HepG2 (cell line): Measurements from ENCODE around the gene RABGEF1. TPM values are rescaled to one million over a fixed set of nuclear protein-coding genes. Genes with fewer than 3 reads are reported as not detected.

Experiments
- ATF2 ChIP-seq: sonication (generic); formaldehyde crosslinking; IDR thresholded peaks from 2 replicates; pipeline ENCODE4 v1.4.0; 2020; ENCODE audit warnings: missing genetic modification reagents
- IRX3 ChIP-seq: sonication (generic); formaldehyde crosslinking; IDR thresholded peaks from 2 replicates; pipeline ENCODE4 v1.8.1; 2023; ENCODE audit warnings: mild to moderate bottlenecking, low read depth, missing genetic modification reagents, borderline replicate concordance
- KLF11 ChIP-seq: IDR thresholded peaks from 2 replicates; pipeline ENCODE4 v1.6.1; 2016; ENCODE audit warnings: missing compliant biosample characterization
- MTF1 ChIP-seq: sonication (generic); formaldehyde crosslinking; IDR thresholded peaks from 2 replicates; pipeline ENCODE4 v1.5.0; 2020; ENCODE audit warnings: missing genetic modification reagents
- NR2C2 ChIP-seq: sonication (generic); formaldehyde crosslinking; IDR thresholded peaks from 2 replicates; pipeline ENCODE4 v1.4.0; 2020; ENCODE audit warnings: missing genetic modification reagents, mild to moderate bottlenecking, moderate library complexity, borderline replicate concordance
- SALL1 ChIP-seq: sonication (generic); formaldehyde crosslinking; IDR thresholded peaks from 2 replicates; pipeline ENCODE4 v1.8.0; 2022; ENCODE audit warnings: mild to moderate bottlenecking, missing genetic modification reagents
- SALL2 ChIP-seq: sonication (generic); formaldehyde crosslinking; IDR thresholded peaks from 2 replicates; pipeline ENCODE4 v1.8.1; 2023; ENCODE audit warnings: mild to moderate bottlenecking, missing genetic modification reagents, inconsistent platforms
- ZBTB14 ChIP-seq: sonication (generic); formaldehyde crosslinking; IDR thresholded peaks from 2 replicates; pipeline ENCODE4 v1.4.0; 2020; ENCODE audit warnings: missing genetic modification reagents
- ZIK1 ChIP-seq: sonication (generic); formaldehyde crosslinking; IDR thresholded peaks from 2 replicates; pipeline ENCODE4 v1.5.0; 2020; ENCODE audit warnings: mild to moderate bottlenecking, low read depth, missing genetic modification reagents, borderline replicate concordance
- ZNF292 ChIP-seq: sonication (generic); formaldehyde crosslinking; IDR thresholded peaks from 2 replicates; pipeline ENCODE4 v1.8.1; 2022; ENCODE audit warnings: mild to moderate bottlenecking, low read depth, missing genetic modification reagents, borderline replicate concordance
- ZNF414 ChIP-seq: sonication (generic); formaldehyde crosslinking; IDR thresholded peaks from 2 replicates; pipeline ENCODE4 v1.5.0; 2020; ENCODE audit warnings: missing genetic modification reagents
- ZNF564 ChIP-seq: sonication (generic); formaldehyde crosslinking; IDR thresholded peaks from 2 replicates; pipeline ENCODE4 v1.8.1; 2023; ENCODE audit warnings: mild to moderate bottlenecking, missing genetic modification reagents
- ZNF605 ChIP-seq: sonication (generic); formaldehyde crosslinking; IDR thresholded peaks from 2 replicates; pipeline ENCODE4 v1.8.0; 2022; ENCODE audit warnings: mild to moderate bottlenecking, missing genetic modification reagents
- ZNF607 ChIP-seq: sonication (generic); formaldehyde crosslinking; IDR thresholded peaks from 2 replicates; pipeline ENCODE4 v1.5.1; 2020; ENCODE audit warnings: missing genetic modification reagents, mild to moderate bottlenecking, borderline replicate concordance
- ZNF891 ChIP-seq: sonication (generic); formaldehyde crosslinking; IDR thresholded peaks from 2 replicates; pipeline ENCODE4 v1.5.0; 2020; ENCODE audit warnings: mild to moderate bottlenecking, missing genetic modification reagents
- polyA plus RNA-seq, 8 experiments: library from polyadenylated mRNA; depleted of rRNA in 3 of 8; stranded (reverse) in 7 of 8; unstranded in 1 of 8; fragments of >200 nt; fragmentation: Illumina TruSeq in 4 of 8; extraction: Trizol in 4 of 8; gene quantifications; 2 replicates each; pipeline versions ENCODE4 v1.2.1 to v1.2.3, GENCODE V29; 2011 to 2016; ENCODE audit warnings: low read depth in 4 of 8, missing spikeins in 1 of 8, mixed read lengths in 1 of 8; ENCODE audit not compliant: insufficient read depth in 1 of 8
- total RNA-seq, 5 experiments: library from RNA; depleted of rRNA; stranded (reverse); fragments of >200 nt; fragmentation: Illumina TruSeq; extraction: Trizol; gene quantifications; 2 replicates each; pipeline ENCODE4 v1.2.3, GENCODE V29; 2016; ENCODE audit warnings: low read depth in 1 of 5
- TF ChIP-seq, protein P1 (sequence below): sonication (generic); formaldehyde crosslinking; IDR thresholded peaks from 2 replicates; pipeline ENCODE4 v1.5.1; 2020; ENCODE audit warnings: missing genetic modification reagents, mild to moderate bottlenecking, borderline replicate concordance
- TF ChIP-seq, protein P2 (sequence below): sonication (generic); formaldehyde crosslinking; IDR thresholded peaks from 2 replicates; pipeline ENCODE4 v1.4.0; 2020; ENCODE audit warnings: missing genetic modification reagents, borderline replicate concordance
- TF ChIP-seq, protein P3 (sequence below): sonication (generic); formaldehyde crosslinking; IDR thresholded peaks from 2 replicates; pipeline ENCODE4 v1.5.0; 2020; ENCODE audit warnings: mild to moderate bottlenecking, low read depth, missing genetic modification reagents, borderline replicate concordance

Gene RABGEF1
- total and polyA plus RNA-seq, 2 of the 13 experiments (the other 11 are each of a cell fraction or from before 2014, with no cell fraction given) = 22.7 to 35.3 TPM

DNA sequence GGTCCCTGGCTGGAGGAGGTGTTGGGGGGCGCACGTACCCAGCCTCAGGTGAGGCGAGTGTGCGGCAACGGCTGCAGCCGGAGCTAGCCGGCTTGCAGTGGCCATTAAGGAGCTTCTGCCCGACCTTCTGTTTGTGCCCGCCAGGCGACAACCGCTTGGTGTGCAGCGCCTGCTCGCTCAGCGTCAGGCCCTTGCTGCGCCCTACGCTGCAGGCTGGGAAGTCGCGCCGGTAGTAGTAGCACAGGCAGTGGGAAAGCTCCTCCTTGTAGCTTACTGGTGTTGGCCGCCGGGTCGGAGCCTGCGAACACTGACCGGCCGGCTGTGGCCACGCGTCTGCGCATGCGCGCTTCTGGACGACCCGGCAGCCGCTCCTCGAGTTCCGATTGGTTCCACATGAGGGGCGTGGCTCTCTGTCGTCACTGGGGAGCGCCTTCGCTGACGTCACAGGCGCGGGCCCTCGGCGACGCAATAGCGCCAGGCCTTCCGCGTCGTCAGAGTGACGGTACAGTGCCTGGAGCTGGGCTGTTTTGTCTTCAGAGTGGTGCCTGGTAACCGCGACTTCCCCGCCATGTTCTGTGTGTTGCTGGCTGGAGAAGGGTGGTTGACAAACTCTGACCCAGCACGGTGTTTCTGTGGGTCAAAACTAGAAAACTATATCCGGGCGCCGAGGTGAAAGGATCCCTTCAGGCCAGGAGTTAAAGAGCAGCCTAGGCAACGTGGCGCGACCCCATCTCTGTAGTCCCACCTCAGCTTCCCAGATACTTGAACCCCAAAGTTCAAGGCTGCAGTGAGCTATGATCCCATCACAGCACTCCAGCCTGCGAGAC, 104.2 kb downstream of the RABGEF1 start (continued):
- TF ChIP-seq MTF1 (CRISPR knock-in tag) (no peak), SALL1 (CRISPR knock-in tag) (peak; percentile 89), ZNF564 (CRISPR knock-in tag) (no peak), ZNF891 (peak; percentile 88), ZNF414 (CRISPR knock-in tag) (peak; percentile 81), IRX3 (CRISPR knock-in tag) (no peak), ZNF605 (CRISPR knock-in tag) (peak; percentile 46; the same call in 1 of the 2 replicates), ZIK1 (CRISPR knock-in tag) (0 out of 2 replicates have a peak, but pooled peaks have one; percentile 29), ZNF607 (CRISPR knock-in tag) (peak; percentile 88; the same call in 1 of the 2 replicates), SALL2 (CRISPR knock-in tag) (peak; percentile 67), ATF2 (CRISPR knock-in tag) (peak; percentile 98), ZBTB14 (CRISPR knock-in tag) (peak; percentile 26; the same call in 1 of the 2 replicates), ZNF292 (no peak), KLF11 (CRISPR knock-in tag) (peak; percentile 97), NR2C2 (peak; percentile 71; the same call in 1 of the 2 replicates)
- TF ChIP-seq, protein P1, sequence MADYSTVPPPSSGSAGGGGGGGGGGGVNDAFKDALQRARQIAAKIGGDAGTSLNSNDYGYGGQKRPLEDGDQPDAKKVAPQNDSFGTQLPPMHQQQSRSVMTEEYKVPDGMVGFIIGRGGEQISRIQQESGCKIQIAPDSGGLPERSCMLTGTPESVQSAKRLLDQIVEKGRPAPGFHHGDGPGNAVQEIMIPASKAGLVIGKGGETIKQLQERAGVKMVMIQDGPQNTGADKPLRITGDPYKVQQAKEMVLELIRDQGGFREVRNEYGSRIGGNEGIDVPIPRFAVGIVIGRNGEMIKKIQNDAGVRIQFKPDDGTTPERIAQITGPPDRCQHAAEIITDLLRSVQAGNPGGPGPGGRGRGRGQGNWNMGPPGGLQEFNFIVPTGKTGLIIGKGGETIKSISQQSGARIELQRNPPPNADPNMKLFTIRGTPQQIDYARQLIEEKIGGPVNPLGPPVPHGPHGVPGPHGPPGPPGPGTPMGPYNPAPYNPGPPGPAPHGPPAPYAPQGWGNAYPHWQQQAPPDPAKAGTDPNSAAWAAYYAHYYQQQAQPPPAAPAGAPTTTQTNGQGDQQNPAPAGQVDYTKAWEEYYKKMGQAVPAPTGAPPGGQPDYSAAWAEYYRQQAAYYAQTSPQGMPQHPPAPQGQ = no peak
- TF ChIP-seq, protein P2, sequence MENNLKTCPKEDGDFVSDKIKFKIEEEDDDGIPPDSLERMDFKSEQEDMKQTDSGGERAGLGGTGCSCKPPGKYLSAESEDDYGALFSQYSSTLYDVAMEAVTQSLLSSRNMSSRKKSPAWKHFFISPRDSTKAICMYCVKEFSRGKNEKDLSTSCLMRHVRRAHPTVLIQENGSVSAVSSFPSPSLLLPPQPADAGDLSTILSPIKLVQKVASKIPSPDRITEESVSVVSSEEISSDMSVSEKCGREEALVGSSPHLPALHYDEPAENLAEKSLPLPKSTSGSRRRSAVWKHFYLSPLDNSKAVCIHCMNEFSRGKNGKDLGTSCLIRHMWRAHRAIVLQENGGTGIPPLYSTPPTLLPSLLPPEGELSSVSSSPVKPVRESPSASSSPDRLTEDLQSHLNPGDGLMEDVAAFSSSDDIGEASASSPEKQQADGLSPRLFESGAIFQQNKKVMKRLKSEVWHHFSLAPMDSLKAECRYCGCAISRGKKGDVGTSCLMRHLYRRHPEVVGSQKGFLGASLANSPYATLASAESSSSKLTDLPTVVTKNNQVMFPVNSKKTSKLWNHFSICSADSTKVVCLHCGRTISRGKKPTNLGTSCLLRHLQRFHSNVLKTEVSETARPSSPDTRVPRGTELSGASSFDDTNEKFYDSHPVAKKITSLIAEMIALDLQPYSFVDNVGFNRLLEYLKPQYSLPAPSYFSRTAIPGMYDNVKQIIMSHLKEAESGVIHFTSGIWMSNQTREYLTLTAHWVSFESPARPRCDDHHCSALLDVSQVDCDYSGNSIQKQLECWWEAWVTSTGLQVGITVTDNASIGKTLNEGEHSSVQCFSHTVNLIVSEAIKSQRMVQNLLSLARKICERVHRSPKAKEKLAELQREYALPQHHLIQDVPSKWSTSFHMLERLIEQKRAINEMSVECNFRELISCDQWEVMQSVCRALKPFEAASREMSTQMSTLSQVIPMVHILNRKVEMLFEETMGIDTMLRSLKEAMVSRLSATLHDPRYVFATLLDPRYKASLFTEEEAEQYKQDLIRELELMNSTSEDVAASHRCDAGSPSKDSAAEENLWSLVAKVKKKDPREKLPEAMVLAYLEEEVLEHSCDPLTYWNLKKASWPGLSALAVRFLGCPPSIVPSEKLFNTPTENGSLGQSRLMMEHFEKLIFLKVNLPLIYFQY (CRISPR knock-in tag) = no peak; the same call in 1 of the 2 replicates
- TF ChIP-seq, protein P3, sequence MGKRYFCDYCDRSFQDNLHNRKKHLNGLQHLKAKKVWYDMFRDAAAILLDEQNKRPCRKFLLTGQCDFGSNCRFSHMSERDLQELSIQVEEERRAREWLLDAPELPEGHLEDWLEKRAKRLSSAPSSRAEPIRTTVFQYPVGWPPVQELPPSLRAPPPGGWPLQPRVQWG (CRISPR knock-in tag) = no peak
